Measurements from ENCODE around the gene SAYSD1. TPM values are rescaled to one million over a fixed set of nuclear protein-coding genes. Genes with fewer than 3 reads are reported as not detected.

Gene SAYSD1
- total and polyA plus RNA-seq, 2 experiments from 2014 or later = 14.4 to 20.2 TPM

DNA sequence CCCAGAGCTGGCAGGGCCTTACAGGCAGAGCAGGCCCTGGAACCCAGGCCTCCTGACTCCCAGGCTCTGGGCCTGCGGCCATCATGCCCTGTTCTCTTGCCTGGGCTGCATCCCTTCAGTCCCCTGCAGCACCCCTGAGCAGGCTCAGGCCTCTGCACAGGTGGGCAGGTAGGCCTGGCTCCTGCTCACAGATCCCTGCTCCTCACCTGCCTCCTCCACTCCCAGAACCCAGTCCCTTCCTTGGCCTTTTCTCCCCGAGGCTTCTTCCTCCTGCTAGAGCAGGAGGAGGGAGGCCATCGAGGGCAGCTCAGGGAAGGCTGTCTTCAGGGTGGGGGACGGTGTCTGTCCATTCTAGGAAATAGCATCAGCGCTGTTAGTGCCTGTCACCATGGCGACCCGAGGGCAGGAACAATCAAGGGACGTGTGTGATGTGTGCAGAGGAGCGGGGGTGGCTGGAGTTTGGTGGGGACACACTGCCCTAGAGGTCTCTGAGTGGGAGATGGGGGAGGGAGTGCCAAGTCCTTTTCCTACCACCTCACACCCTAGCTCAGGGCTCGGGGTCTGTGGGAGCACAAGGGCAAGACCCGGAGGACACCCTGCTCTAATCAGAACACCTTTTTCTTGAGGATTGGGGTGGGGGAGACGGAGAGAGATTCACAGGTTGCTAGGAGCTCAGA lies 39.8 kb downstream of the SAYSD1 start:
- Histone ChIP-seq H4K20me1 (ENCODE audit: insufficient read depth) (no peaks in the 10 kb centered on the region), H3K36me3 (ENCODE audit: low read depth) (no peaks in the 10 kb centered on the region), H3K27ac (no peak overlapping the region), H3F3A (ENCODE audit: insufficient read depth) (no peaks in the 10 kb centered on the region), H3K4me1 (ENCODE audit: insufficient read depth) (no peaks in the 10 kb centered on the region), H3K9me2 (ENCODE audit: insufficient read depth) (no peaks in the 10 kb centered on the region), H3K27me3 (replicated peaks; ENCODE audit: insufficient read depth) (peaks cover 13% of the 10 kb centered on the region; the same call in 1 of the 2 replicates), H2AFZ (no peak overlapping the region), H3K4me2 (ENCODE audit: unreplicated experiment) (no peak overlapping the region), H3K9me3 (ENCODE audit: low read depth) (no peaks in the 10 kb centered on the region), H3K9ac (no peak overlapping the region), H3K4me3 (no peak overlapping the region), H3K79me2 (ENCODE audit: insufficient read depth) (no peaks in the 10 kb centered on the region)
- TF ChIP-seq EZH2 (IDR thresholded peaks at IDR 0.05; ENCODE audit: insufficient read depth, poor library complexity, severe bottlenecking) = no peak
- no peak for TF ChIP-seq EZH2phosphoT487 (IDR thresholded peaks at IDR 0.05; ENCODE audit: insufficient read depth, low read depth)
- no peak for DNase-seq
- in situ Hi-C loops (cut with MboI) = no loop called here
- WGBS, 2 experiments (ENCODE audit: low coverage in 1 of 2, low lambda C conversion rate in 2 of 2, missing lambda C conversion rate in 2 of 2) = 35 to 38% methylated on average over 12 of the region's 12 CpGs

GRCh38 chr6:39074486-39074885 lies 40.5 kb downstream of the SAYSD1 start:
- in situ Hi-C loops (cut with MboI) = no loop called here
- Histone ChIP-seq H3K36me3 (ENCODE audit: low read depth) (no peaks in the 10 kb centered on the region), H3K4me3 (no peak overlapping the region), H3K4me1 (ENCODE audit: insufficient read depth) (no peaks in the 10 kb centered on the region), H3K27ac (no peak overlapping the region), H3K27me3 (replicated peaks; ENCODE audit: insufficient read depth) (peaks cover 15% of the 10 kb centered on the region; the same call in 1 of the 2 replicates), H3K9me2 (ENCODE audit: insufficient read depth) (no peaks in the 10 kb centered on the region), H3K9me3 (ENCODE audit: low read depth) (no peaks in the 10 kb centered on the region), H3K4me2 (ENCODE audit: unreplicated experiment) (no peak overlapping the region), H2AFZ (no peak overlapping the region), H3F3A (ENCODE audit: insufficient read depth) (no peaks in the 10 kb centered on the region), H4K20me1 (ENCODE audit: insufficient read depth) (no peaks in the 10 kb centered on the region), H3K9ac (no peak overlapping the region), H3K79me2 (ENCODE audit: insufficient read depth) (no peaks in the 10 kb centered on the region)
- no peak for TF ChIP-seq EZH2 (IDR thresholded peaks at IDR 0.05; ENCODE audit: insufficient read depth, poor library complexity, severe bottlenecking)
- no peak for TF ChIP-seq EZH2phosphoT487 (IDR thresholded peaks at IDR 0.05; ENCODE audit: insufficient read depth, low read depth)
- DNase-seq = no peak
- WGBS, 2 experiments (ENCODE audit: low coverage in 1 of 2, low lambda C conversion rate in 2 of 2, missing lambda C conversion rate in 2 of 2) = 20% methylated on average over 9 of the region's 9 CpGs

- H3K36me3 ChIP-seq (ENCODE audit: low read depth) = no peaks in the 10 kb centered on the region
- H3K9me2 ChIP-seq (ENCODE audit: insufficient read depth) = no peaks in the 10 kb centered on the region
- no peaks in the 10 kb centered on the region for H4K20me1 ChIP-seq (ENCODE audit: insufficient read depth)
- peaks cover 15% of the 10 kb centered on the region; the same call in 1 of the 2 replicates for H3K27me3 ChIP-seq (replicated peaks; ENCODE audit: insufficient read depth)
- H3F3A ChIP-seq (ENCODE audit: insufficient read depth) = no peaks in the 10 kb centered on the region
- no peaks in the 10 kb centered on the region for H3K4me1 ChIP-seq (ENCODE audit: insufficient read depth)
- H3K9ac ChIP-seq = no peak overlapping the region
- H3K9me3 ChIP-seq (ENCODE audit: low read depth) = no peaks in the 10 kb centered on the region
- TF ChIP-seq EZH2phosphoT487 (IDR thresholded peaks at IDR 0.05; ENCODE audit: insufficient read depth, low read depth) (no peak), EZH2 (IDR thresholded peaks at IDR 0.05; ENCODE audit: insufficient read depth, poor library complexity, severe bottlenecking) (no peak)
- no peak for DNase-seq
- in situ Hi-C loops (cut with MboI) = no loop called here
- H3K27ac ChIP-seq = no peak overlapping the region
- H2AFZ ChIP-seq = no peak overlapping the region
- no peaks in the 10 kb centered on the region for H3K79me2 ChIP-seq (ENCODE audit: insufficient read depth)
- no peak overlapping the region for H3K4me2 ChIP-seq (ENCODE audit: unreplicated experiment)
- no peak overlapping the region for H3K4me3 ChIP-seq
- WGBS, 2 experiments (ENCODE audit: low coverage in 1 of 2, low lambda C conversion rate in 2 of 2, missing lambda C conversion rate in 2 of 2) = 38 to 39% methylated on average over 12 to 17 of the region's 17 CpGs
Observed at GRCh38 chr6:39073471-39074355, 41.3 kb downstream of the SAYSD1 start.

DNA sequence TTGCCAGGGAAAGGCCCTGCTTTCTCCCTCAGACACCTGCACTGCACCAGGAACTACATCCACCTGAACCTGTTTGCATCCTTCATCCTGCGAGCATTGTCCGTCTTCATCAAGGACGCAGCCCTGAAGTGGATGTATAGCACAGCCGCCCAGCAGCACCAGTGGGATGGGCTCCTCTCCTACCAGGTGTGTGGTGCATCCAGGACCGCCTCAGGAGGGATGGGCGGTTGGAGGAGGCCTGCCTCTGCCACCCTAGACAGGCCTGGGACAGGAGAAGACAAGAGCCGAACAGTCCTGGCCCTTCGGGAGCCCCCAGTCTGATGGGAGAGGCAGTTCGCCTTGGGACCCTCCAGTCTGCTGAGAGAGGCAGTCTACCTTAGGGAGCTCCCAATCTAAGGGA lies 42.2 kb downstream of the SAYSD1 start:
- TF ChIP-seq EZH2 (IDR thresholded peaks at IDR 0.05; ENCODE audit: insufficient read depth, poor library complexity, severe bottlenecking) (no peak), EZH2phosphoT487 (IDR thresholded peaks at IDR 0.05; ENCODE audit: insufficient read depth, low read depth) (no peak)

More for the DNA sequence above, 42.2 kb downstream of the SAYSD1 start:
- Histone ChIP-seq H3K36me3 (ENCODE audit: low read depth) (no peaks in the 10 kb centered on the region), H3K27ac (no peak overlapping the region), H3K4me2 (ENCODE audit: unreplicated experiment) (no peak overlapping the region), H2AFZ (no peak overlapping the region), H3K79me2 (ENCODE audit: insufficient read depth) (no peaks in the 10 kb centered on the region), H3F3A (ENCODE audit: insufficient read depth) (no peaks in the 10 kb centered on the region), H3K9me3 (ENCODE audit: low read depth) (no peaks in the 10 kb centered on the region), H3K27me3 (replicated peaks; ENCODE audit: insufficient read depth) (peaks cover 15% of the 10 kb centered on the region; the same call in 1 of the 2 replicates), H4K20me1 (ENCODE audit: insufficient read depth) (no peaks in the 10 kb centered on the region), H3K4me3 (no peak overlapping the region), H3K9ac (no peak overlapping the region), H3K4me1 (ENCODE audit: insufficient read depth) (no peaks in the 10 kb centered on the region), H3K9me2 (ENCODE audit: insufficient read depth) (no peaks in the 10 kb centered on the region)
- WGBS, 2 experiments (ENCODE audit: low coverage in 1 of 2, low lambda C conversion rate in 2 of 2, missing lambda C conversion rate in 2 of 2) = 52 to 61% methylated on average over 7 to 9 of the region's 9 CpGs
- DNase-seq = no peak
- in situ Hi-C loops (cut with MboI) = no loop called here

Measured in GM23248 (cell line).